ENCODE data around the gene DNAJB8.

The DNAJB8 gene

GRCh38 chr3:128422762-128423524 is 43.7 kb downstream of the DNAJB8 start:
- H3K4me3 ChIP-seq (ENCODE audit: low read depth, low read length) = no peak overlapping the region
- in situ Hi-C loops (cut with HindIII; ENCODE audit: low sequenced_read_pairs) = no loop called here
- no peak for DNase-seq (ENCODE audit: low read depth, low spot score)
- no peak for TF ChIP-seq CTCF (IDR thresholded peaks at IDR 0.05; ENCODE audit: low read depth, low read length)

GRCh38 chr3:128421966-128422365 is 44.7 kb downstream of the DNAJB8 start:
- DNase-seq (ENCODE audit: low read depth, low spot score) = no peak
- in situ Hi-C loops (cut with HindIII; ENCODE audit: low sequenced_read_pairs) = no loop called here
- H3K4me3 ChIP-seq (ENCODE audit: low read depth, low read length) = no peak overlapping the region
- TF ChIP-seq CTCF (IDR thresholded peaks at IDR 0.05; ENCODE audit: low read depth, low read length) = no peak

- in situ Hi-C loops (cut with HindIII; ENCODE audit: low sequenced_read_pairs) = no loop called here
- TF ChIP-seq CTCF (IDR thresholded peaks at IDR 0.05; ENCODE audit: low read depth, low read length) = no peak
- DNase-seq (ENCODE audit: low read depth, low spot score) = no peak
- no peak overlapping the region for H3K4me3 ChIP-seq (ENCODE audit: low read depth, low read length)
These were observed 45.3 kb downstream of the DNAJB8 start for GRCh38 chr3:128421439-128421836.

- H3K4me3 ChIP-seq (ENCODE audit: low read depth, low read length) = no peak overlapping the region
- in situ Hi-C loops (cut with HindIII; ENCODE audit: low sequenced_read_pairs) = no loop called here
- no peak for TF ChIP-seq CTCF (IDR thresholded peaks at IDR 0.05; ENCODE audit: low read depth, low read length)
- DNase-seq (ENCODE audit: low read depth, low spot score) = no peak
These were observed 45.8 kb downstream of the DNAJB8 start for GRCh38 chr3:128420720-128421438.

- H3K4me3 ChIP-seq (ENCODE audit: low read depth, low read length) = no peak overlapping the region
- TF ChIP-seq CTCF (IDR thresholded peaks at IDR 0.05; ENCODE audit: low read depth, low read length) = no peak
- DNase-seq (ENCODE audit: low read depth, low spot score) = no peak
- in situ Hi-C loops (cut with HindIII; ENCODE audit: low sequenced_read_pairs) = no loop called here
These were observed 46.4 kb downstream of the DNAJB8 start for GRCh38 chr3:128420289-128420688.

- H3K4me3 ChIP-seq (ENCODE audit: low read depth, low read length) = no peak overlapping the region
- no peak for TF ChIP-seq CTCF (IDR thresholded peaks at IDR 0.05; ENCODE audit: low read depth, low read length)
- DNase-seq (ENCODE audit: low read depth, low spot score) = no peak
- in situ Hi-C loops (cut with HindIII; ENCODE audit: low sequenced_read_pairs) = no loop called here
These were observed 47.4 kb downstream of the DNAJB8 start for GRCh38 chr3:128419311-128419710.
